Frontal cortex (tissue), 4 donors: ENCODE data around the gene IFT52. TPM values are rescaled to one million over a fixed set of nuclear protein-coding genes. Genes with fewer than 3 reads are reported as not detected.
"Not testable (repeated sequence)": the region's sequence is repeated elsewhere in the genome, so short reads cannot be mapped to it uniquely, and the experiment has no call there.

Experiments used
- DNase-seq, 2 donors: peaks; one replicate each; pipeline ENCODE4 v3.0.0; 2012; ENCODE audit warnings: low spot score in 2 of 2
- FAIRE-seq: peaks from 2 replicates; lab custom pipeline; 2012; peaks lifted over from hg19 to GRCh38; lab: Jason Lieb, UNC
- total RNA-seq: library from RNA; depleted of rRNA; stranded (reverse); fragments of >200 nt; gene quantifications from one replicate; pipeline ENCODE4 v1.2.3, GENCODE V29; 2014
- donor health status: control.
- donor health status: control.
- donor health status: control.

IFT52 gene
- total RNA-seq, 1 donor from 2014 or later, result 86.0 TPM

DNA sequence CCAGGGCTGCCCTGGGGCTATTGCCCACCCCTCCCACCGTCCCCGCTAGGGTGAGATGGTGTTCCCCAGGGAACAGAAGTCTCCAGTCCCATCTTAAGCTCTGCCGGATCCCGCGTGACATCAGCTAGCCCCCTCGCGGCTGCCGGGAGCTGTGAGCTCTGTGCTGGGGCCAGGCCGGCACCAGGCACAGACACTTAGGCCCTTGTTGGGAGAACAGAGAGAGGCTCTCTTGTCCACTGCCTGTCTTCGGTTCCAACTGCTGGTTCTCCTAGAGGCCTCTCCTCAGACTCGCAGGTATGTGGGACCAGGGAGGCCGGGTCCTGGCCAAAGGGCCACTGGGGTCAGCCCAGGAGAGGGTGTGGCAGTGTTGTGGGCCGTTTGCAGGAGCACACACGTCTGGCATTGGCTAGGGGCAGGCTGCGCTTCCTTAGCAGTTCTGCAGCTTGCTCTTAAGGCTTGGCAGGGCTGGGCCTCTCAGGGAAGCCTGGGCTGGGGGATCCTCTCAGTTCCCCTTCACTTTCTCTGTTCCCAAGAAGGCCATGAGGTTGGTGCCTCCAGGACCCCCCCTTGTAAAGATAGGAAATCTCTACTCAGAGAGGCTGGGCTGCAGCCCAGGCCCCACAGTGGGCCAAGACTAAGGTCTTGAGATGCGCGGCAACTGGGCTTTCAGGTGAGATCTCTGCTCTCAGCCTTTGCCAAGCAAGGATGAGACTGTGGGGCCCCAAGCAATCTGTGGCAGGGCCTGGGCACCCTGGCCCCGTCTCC, 25.6 kb upstream of the IFT52 start:
- peak; percentile 44 to 51 for DNase-seq
- FAIRE-seq, result no peak

DNA sequence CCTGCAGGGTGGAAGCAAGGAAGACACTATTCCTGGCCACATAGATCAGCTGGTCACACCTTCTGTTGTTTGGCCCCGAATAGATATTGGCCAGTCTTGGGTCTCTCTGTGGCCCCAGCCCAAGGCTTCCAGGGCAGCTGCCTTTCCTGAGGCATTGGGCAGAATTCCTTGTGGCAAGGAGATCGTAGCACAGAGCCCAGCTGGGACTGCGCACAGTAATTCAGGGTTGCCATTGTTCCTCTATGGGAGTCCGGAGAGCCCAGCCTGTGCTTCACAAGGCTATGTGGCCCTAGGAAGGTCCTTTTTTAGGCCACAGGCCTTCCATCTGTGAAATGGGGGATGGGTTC, 25.0 kb upstream of the IFT52 start:
- no peak for DNase-seq
- no peak for FAIRE-seq

- no peak for DNase-seq
- FAIRE-seq, result no peak
Observed at GRCh38 chr20:43567477-43567876, 23.3 kb upstream of the IFT52 start.

- no peak for DNase-seq
- no peak for FAIRE-seq
Observed at GRCh38 chr20:43568706-43569105, 22.0 kb upstream of the IFT52 start.

GRCh38 chr20:43569282-43569681, 21.5 kb upstream of the IFT52 start:
- no peak for DNase-seq
- no peak for FAIRE-seq

DNA sequence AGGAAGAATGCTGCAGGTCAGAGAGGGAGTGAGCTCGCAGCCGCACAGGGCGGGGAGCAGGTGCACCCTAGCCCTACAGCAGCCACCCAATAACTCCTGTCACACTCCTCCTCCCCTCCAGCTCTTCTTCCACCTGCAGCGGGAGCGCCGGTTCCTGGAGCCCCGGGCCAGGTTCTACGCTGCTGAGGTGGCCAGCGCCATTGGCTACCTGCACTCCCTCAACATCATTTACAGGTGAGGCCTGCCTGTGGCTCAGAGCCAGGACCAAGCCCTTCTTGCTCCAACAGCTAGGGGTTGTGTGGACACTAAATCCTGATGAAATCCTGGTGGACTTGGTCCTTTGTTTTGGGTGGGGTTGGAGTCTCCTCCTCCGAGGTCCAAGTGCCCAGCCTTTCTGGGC, 20.2 kb upstream of the IFT52 start:
- DNase-seq (no peak), FAIRE-seq (no peak)

DNA sequence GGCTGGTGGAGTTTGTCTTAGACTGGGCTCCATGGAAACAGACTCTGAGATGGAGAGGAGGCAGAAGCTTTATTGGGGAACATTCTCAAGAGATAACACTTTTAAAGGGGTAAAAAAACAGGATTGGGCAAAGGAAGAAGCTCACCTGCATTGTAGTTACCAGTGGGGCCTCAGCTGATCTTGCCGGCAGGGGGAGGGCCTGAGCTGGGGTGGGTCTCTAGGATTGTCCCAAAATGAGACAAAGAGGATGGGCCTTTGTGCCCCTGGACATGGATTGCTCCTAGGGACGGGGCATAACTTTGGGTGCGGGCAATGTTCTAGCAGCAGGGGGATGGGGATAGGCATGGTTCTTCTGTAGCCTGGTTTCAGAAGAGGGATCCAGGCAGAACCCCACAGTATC, 19.4 kb upstream of the IFT52 start:
- DNase-seq (no peak), FAIRE-seq (no peak)

- no peak for FAIRE-seq
- no peak for DNase-seq
Observed at GRCh38 chr20:43571771-43572170, 19.0 kb upstream of the IFT52 start.

- no peak for FAIRE-seq
Observed at GRCh38 chr20:43572891-43573290, 17.8 kb upstream of the IFT52 start.

DNA sequence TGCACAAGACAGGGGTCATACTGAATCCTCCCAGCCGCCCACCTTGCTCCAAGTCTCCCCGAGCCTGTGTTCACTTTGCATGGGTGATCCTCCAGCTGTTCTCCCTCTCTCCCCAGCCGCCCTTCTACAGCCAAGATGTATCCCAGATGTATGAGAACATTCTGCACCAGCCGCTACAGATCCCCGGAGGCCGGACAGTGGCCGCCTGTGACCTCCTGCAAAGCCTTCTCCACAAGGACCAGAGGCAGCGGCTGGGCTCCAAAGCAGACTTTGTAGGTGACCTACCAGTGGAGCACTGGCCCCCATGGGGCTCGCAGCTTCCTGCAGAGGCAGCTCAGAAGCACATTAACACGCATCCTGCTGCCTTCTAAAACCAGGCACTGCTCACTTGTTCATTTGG, 14.6 kb upstream of the IFT52 start:
- no peak for FAIRE-seq
- no peak for DNase-seq

More at GRCh38 chr20:43572891-43573290, 17.8 kb upstream of the IFT52 start:
- DNase-seq, result no peak

DNA sequence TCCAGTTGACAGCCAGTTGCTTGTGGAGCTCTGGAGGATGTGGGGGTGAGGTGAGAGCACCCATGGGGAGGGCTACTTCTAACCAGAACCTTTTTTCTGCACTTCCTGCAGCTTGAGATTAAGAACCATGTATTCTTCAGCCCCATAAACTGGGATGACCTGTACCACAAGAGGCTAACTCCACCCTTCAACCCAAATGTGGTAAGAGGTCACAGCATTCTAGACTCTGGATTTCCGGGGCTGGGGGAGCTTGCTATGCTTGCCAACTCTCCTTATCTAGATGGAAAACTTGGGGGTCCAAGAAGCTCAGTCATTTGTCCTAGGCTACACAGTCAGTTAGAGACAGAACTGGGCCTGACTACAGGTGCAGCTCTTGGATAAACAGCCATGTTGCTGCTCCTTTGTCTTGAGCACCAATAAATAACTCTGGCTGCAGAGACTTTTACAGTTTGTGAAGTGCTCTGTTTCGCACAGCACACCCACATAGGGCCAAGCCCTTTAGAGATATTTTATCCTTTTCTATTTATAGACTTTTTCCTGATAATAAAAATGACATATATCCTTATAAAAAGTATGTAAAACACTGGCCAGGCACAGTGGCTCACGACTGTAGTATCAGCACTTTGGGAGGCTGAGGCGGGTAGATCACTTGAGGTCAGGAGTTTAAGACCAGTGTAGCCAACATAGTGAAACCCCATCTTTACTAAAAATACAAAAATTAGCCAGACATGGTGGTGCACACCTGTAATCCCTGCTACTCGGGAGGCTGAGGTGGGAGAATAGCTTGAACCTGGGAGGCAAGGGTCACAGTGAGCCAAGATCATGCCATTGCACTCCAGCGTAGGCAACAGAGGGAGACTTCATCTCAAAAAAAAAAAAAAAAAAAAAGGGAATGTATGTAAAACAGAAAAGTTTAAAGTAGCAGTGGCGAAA, 10.6 kb upstream of the IFT52 start:
- no peak for FAIRE-seq
- DNase-seq, result no peak

GRCh38 chr20:43583133-43583864, 7.4 kb upstream of the IFT52 start:
- FAIRE-seq (no peak), DNase-seq (no peak)

GRCh38 chr20:43583982-43584432, 6.7 kb upstream of the IFT52 start:
- DNase-seq (no peak), FAIRE-seq (no peak)

- no peak for FAIRE-seq
- DNase-seq, result no peak
Observed at GRCh38 chr20:43584448-43585136, 6.1 kb upstream of the IFT52 start.

DNA sequence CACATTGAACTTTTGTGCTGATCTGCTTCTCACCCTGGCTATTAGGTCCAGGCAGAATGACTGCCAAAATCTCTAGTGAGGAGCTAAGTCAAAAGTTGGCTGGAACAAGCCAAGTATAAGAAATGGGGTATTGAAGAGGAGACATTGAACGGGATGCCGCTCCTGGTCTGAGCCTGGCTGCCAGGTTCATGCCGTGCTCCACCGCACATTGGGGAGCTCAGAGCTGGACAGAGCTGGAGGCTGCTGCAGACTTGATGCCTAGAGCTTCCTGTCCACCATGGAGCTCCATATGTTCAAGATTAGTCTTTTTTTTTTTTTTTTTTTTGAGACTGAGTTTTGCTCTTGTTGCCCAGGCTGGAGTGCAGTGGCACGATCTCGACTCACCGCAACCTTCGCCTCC, 4.1 kb upstream of the IFT52 start:
- DNase-seq (no peak), FAIRE-seq (no peak)

DNA sequence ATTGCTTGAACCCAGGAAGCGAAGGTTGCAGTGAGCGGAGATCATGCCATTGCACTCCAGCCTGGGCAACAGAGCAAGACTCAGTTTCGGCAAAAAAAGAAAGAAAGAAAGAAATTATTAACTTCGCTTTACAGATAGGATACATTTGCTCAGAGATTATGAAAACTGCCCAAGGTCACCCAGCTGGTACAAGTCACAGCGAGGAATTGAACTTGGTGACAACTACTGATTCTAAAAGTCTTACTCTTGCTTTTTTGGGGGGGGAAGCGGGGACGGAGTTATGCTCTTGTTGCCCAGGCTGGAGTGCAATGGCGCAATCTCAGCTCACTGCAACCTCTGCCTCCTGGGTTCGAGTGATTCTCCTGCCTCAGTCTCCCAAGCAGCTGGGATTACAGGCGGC, 2.2 kb upstream of the IFT52 start:
- not testable (repeated sequence) for FAIRE-seq, DNase-seq

- FAIRE-seq (no peak), DNase-seq (peak in 1 of 2 donors; percentile 24)
Observed at GRCh38 chr20:43590036-43590391, 723 bp upstream of the IFT52 start.

- DNase-seq, FAIRE-seq: not testable (repeated sequence)
Observed at GRCh38 chr20:43601960-43602359, 11.2 kb downstream of the IFT52 start.

DNA sequence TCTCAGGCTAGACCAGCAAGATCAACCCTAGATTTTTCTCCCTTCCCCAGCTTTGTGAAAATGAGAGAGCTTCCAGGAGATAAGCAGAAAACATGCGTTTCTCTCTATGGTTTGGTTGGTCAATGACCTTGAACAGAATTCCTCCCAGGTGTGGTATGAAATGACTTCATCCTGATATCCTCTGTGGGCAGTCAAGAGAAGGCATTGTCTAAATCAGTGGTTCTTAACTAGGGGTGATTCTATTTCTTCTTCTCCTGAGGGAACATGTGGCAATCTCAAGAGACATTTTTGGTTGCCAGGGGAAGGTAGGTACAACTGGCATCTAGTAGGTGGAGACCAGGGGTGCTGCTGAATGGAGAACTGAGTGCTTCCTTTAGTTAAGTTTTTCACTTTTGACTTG, 12.4 kb downstream of the IFT52 start:
- no peak for FAIRE-seq
- DNase-seq, result no peak

DNA sequence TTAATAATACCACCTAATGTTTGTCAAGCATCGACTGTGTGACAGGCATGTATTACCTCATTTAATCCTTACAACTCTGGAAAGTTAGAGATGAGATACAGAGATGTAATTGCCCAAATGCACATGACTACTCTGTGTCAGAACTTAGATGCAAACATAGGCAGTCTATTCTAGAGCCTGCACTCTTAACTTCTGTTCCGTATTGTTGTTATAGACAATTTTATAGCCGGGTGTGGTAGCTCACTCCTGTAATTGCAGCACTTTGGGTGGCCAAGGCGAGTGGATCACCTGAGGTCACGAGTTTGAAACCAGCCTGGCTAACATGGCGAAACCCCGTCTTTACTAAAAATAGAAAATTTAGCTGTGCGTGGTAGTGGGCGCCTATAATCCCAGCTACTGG, 15.0 kb downstream of the IFT52 start:
- DNase-seq (no peak), FAIRE-seq (no peak)
